Activated CD8-positive, alpha-beta T cell treated with anti-CD3 and anti-CD28 coated beads for 36 hours (primary cell): ENCODE data around the gene ELFN2. TPM values are rescaled to one million over a fixed set of nuclear protein-coding genes. Genes with fewer than 3 reads are reported as not detected.

ENCODE experiments used
- ATAC-seq: fragments of 200-7000 bp; cut with Tn5 transposase; one replicate; pipeline ENCODE4 v1.10.0; 2021; ENCODE audit warnings: mild to moderate bottlenecking, moderate library complexity
- CTCF ChIA-PET: fragments of 350-600 bp; sonication (Branson Sonifier 250); formaldehyde crosslinking; loops from one replicate; lab custom pipeline; 2021; ENCODE audit warnings: antibody characterized with exemption; lab: Charles Lee
- POLR2A ChIA-PET: fragments of 350-600 bp; sonication (Branson Sonifier 250); formaldehyde crosslinking; loops from one replicate; lab custom pipeline; 2021; ENCODE audit warnings: antibody characterized with exemption; lab: Charles Lee
- DNase-seq: peaks from one replicate; pipeline ENCODE4 v3.0.0-alpha.2; 2020
- H3K27ac Mint-ChIP-seq: one replicate; pipeline ENCODE4 v1.8.0; 2021; ENCODE audit warnings: mild to moderate bottlenecking, mixed read lengths
- H3K27me3 Mint-ChIP-seq: one replicate; pipeline ENCODE4 v1.8.0; 2021; ENCODE audit warnings: mixed read lengths
- H3K36me3 Mint-ChIP-seq: one replicate; pipeline ENCODE4 v1.8.0; 2021; ENCODE audit warnings: low read depth, mixed read lengths
- H3K4me1 Mint-ChIP-seq: one replicate; pipeline ENCODE4 v1.8.0; 2021; ENCODE audit warnings: low read depth, mixed read lengths
- H3K4me3 Mint-ChIP-seq: one replicate; pipeline ENCODE4 v1.8.0; 2021; ENCODE audit warnings: mild to moderate bottlenecking, moderate library complexity, mixed read lengths
- H3K9me3 Mint-ChIP-seq: one replicate; pipeline ENCODE4 v1.8.0; 2021; ENCODE audit warnings: mixed read lengths
- intact Hi-C: fragments of 100-400 bp; cut with micrococcal nuclease; formaldehyde crosslinking; loops from one replicate; pipeline ENCODE4 v1.10.0; 2022
- total RNA-seq, 2 experiments: library from RNA; stranded (reverse); gene quantifications; one replicate each; pipeline ENCODE4 v1.2.3, GENCODE V29; 2021
- TF ChIP-seq, protein P1 (sequence below): fragments of 200-600 bp; IDR thresholded peaks from one replicate; pipeline ENCODE4 v1.8.0; 2022; ENCODE audit warnings: antibody characterized with exemption, mild to moderate bottlenecking

The ELFN2 gene
- total RNA-seq, 2 experiments from 2014 or later, result 0.51 to 0.52 TPM

DNA sequence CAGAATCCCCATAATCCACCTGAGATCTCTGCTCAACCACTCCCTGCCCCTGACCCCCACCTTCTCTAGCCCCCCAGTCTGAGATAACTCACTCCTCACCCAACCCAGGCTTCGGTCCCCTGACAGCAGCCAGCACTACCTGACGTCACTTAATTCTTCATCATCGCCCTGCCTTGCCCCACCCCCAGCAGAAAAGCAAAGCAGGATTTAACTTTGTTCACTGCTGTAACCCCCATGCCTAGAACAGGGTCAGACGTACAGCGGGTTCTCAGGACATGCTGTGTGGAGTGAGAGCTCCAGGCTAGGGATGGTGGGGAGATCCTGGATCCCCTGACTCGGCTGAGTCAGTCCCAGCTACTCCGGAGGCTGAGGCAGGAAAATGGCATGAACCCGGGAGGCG is 45.8 kb downstream of the ELFN2 start:
- ChIA-PET CTCF (interaction anchor here (1.7 kb wide), 1 partner anchor 47 kb away, joined by 4 read pairs; no protein-coding TSS in a partner anchor), POLR2A (no interaction called here)
- TF ChIP-seq, protein P1, sequence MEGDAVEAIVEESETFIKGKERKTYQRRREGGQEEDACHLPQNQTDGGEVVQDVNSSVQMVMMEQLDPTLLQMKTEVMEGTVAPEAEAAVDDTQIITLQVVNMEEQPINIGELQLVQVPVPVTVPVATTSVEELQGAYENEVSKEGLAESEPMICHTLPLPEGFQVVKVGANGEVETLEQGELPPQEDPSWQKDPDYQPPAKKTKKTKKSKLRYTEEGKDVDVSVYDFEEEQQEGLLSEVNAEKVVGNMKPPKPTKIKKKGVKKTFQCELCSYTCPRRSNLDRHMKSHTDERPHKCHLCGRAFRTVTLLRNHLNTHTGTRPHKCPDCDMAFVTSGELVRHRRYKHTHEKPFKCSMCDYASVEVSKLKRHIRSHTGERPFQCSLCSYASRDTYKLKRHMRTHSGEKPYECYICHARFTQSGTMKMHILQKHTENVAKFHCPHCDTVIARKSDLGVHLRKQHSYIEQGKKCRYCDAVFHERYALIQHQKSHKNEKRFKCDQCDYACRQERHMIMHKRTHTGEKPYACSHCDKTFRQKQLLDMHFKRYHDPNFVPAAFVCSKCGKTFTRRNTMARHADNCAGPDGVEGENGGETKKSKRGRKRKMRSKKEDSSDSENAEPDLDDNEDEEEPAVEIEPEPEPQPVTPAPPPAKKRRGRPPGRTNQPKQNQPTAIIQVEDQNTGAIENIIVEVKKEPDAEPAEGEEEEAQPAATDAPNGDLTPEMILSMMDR, result no peak
- no peak overlapping the region for H3K27ac Mint-ChIP-seq
- no peaks in the 10 kb centered on the region for H3K9me3 Mint-ChIP-seq
- intact Hi-C loops, result no loop called here
- peaks cover 7% of the 10 kb centered on the region for H3K27me3 Mint-ChIP-seq
- ATAC-seq, result no peak
- H3K4me3 Mint-ChIP-seq, result no peak overlapping the region
- no peaks in the 10 kb centered on the region for H3K4me1 Mint-ChIP-seq
- no peak for DNase-seq
- no peaks in the 10 kb centered on the region for H3K36me3 Mint-ChIP-seq

DNA sequence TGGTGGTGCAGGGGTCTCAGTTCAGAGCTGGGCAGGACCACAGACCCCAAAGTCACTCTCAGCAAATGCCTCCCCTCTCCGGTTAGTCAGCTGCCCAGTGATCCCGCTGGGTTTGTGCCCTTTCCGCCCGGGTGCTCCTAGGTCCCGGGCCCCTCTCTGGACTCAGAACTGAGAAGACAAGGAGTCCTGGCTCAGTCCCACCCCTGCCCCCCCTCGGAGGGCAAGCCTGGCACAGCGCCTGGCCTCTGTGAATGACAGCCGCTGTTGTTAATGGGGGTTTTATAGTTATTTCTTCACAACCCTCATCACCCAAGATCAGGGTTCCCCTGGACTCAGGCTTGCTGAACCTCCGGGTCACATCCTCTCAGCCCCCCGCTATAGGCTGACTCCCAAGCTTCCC is 47.6 kb downstream of the ELFN2 start:
- CTCF ChIA-PET, result interaction anchor here (1.7 kb wide), 1 partner anchor 49 kb away, joined by 4 read pairs; no protein-coding TSS in a partner anchor
- intact Hi-C loops, result no loop called here
- TF ChIP-seq, protein P1, result no peak
- no peaks in the 10 kb centered on the region for H3K36me3 Mint-ChIP-seq
- POLR2A ChIA-PET, result no interaction called here
- H3K4me1 Mint-ChIP-seq, result no peaks in the 10 kb centered on the region
- DNase-seq, result no peak
- H3K9me3 Mint-ChIP-seq, result no peaks in the 10 kb centered on the region
- peaks cover 12% of the 10 kb centered on the region for H3K27me3 Mint-ChIP-seq
- ATAC-seq, result no peak
- H3K4me3 Mint-ChIP-seq, result no peak overlapping the region
- H3K27ac Mint-ChIP-seq, result no peak overlapping the region

DNA sequence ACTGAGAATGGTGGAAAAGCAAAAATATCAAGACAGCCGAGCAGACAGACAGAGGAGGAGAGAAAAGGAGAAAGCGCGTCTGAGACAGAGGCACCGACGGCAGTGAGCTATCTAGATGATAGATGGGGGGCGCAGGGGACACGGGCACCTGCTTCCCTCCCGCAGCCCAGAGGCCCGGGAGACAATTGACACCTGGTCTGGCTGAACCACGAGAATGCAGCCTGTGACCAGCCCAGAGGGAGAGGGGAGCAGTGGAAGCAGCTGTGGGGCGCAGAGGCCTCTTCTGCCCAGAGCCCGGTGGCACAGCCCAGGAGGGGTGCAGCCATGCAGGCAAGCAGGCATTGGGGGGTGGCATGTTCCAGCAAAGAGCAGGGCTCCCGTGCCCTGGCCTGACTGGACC is 48.2 kb downstream of the ELFN2 start:
- TF ChIP-seq, protein P1, result no peak
- no peaks in the 10 kb centered on the region for H3K4me1 Mint-ChIP-seq
- no peaks in the 10 kb centered on the region for H3K36me3 Mint-ChIP-seq
- no peaks in the 10 kb centered on the region for H3K9me3 Mint-ChIP-seq
- ChIA-PET POLR2A (no interaction called here), CTCF (no interaction called here)
- intact Hi-C loops, result no loop called here
- DNase-seq (no peak), ATAC-seq (no peak)
- no peak overlapping the region for H3K27ac Mint-ChIP-seq
- H3K4me3 Mint-ChIP-seq, result no peak overlapping the region
- peaks cover 12% of the 10 kb centered on the region for H3K27me3 Mint-ChIP-seq

DNA sequence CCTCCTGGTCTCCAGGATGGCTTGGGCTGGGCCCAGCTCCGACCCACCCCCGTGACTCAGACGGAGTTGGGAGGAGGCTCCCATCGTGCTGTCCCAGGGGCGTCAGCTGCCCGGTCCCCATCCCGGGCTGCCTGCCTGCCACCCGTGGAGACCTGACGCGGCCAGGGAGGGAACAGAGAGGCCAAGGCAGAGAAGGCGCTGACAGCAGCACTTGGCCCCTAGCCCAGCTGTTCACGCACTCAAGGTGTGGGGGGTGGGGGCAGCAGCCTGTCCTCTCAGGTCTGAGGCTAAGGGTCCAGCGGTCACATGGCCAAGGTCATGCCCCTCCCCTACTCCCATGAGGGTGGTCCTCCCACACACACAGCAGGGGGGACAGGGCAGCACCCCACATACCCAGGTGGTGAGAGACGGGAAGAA is 48.6 kb downstream of the ELFN2 start:
- Mint-ChIP-seq H3K27me3 (peaks cover 12% of the 10 kb centered on the region), H3K4me1 (no peaks in the 10 kb centered on the region), H3K4me3 (no peak overlapping the region), H3K9me3 (no peaks in the 10 kb centered on the region), H3K36me3 (no peaks in the 10 kb centered on the region), H3K27ac (no peak overlapping the region)
- ChIA-PET CTCF (no interaction called here), POLR2A (no interaction called here)
- ATAC-seq, result no peak
- intact Hi-C loops, result no loop called here
- DNase-seq, result no peak
- TF ChIP-seq, protein P1, result no peak

DNA sequence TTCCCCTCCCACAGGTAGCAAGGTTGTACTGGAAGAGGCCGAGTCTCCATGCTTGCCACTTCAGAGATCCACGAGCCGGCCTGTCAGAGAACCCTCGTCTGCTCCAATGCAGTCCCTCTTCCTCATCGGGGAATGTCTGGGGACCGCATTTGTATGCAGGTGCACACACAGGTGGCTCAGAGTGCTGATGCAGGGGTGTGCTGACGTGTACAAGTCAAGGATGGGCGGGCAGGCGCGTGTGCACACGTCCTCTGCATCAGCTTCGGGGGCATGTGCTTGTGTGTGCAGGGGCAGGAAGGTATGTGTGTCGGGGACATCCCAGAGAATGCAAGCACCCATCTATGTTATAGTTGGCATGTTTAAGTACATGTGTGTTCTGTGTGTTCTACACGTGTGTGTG is 49.4 kb downstream of the ELFN2 start:
- no peak for ATAC-seq
- TF ChIP-seq, protein P1, result no peak
- Mint-ChIP-seq H3K4me3 (no peak overlapping the region), H3K27me3 (peaks cover 12% of the 10 kb centered on the region), H3K36me3 (no peaks in the 10 kb centered on the region), H3K9me3 (no peaks in the 10 kb centered on the region), H3K27ac (no peak overlapping the region), H3K4me1 (no peaks in the 10 kb centered on the region)
- POLR2A ChIA-PET, result no interaction called here
- DNase-seq, result no peak
- CTCF ChIA-PET, result no interaction called here
- intact Hi-C loops, result no loop called here
